Right atrium auricular region (tissue), 2 donors: Measurements from ENCODE around the gene DYRK2. TPM values are rescaled to one million over a fixed set of nuclear protein-coding genes. Genes with fewer than 3 reads are reported as not detected.

Experiments
- DNase-seq: peaks from one replicate; pipeline ENCODE4 v3.0.0-alpha.2; 2019; ENCODE audit warnings: low spot score
- H3K27ac ChIP-seq, 2 donors: fragments of 200-600 bp; sonication (generic); 1 replicate in 1 of 2; 2 replicates in 1 of 2; pipeline ENCODE4 v1.5.1; 2016 to 2019
- H3K27me3 ChIP-seq, 2 donors: fragments of 200-600 bp; sonication (generic); one replicate each; pipeline versions ENCODE4 v1.5.1 to v1.6.0; 2017 to 2019
- H3K36me3 ChIP-seq: fragments of 200-600 bp; sonication (generic); one replicate; pipeline ENCODE4 v1.5.1; 2016
- H3K4me1 ChIP-seq, 2 donors: fragments of 200-600 bp; sonication (generic); one replicate each; pipeline versions ENCODE4 v1.5.1 to v1.6.0; 2017 to 2019
- H3K4me3 ChIP-seq, 2 donors: fragments of 200-600 bp; sonication (generic); 1 replicate in 1 of 2; 2 replicates in 1 of 2; pipeline ENCODE4 v1.5.1; 2017 to 2019; ENCODE audit warnings: mild to moderate bottlenecking in 1 of 2, moderate library complexity in 1 of 2
- H3K9me3 ChIP-seq, 2 donors: fragments of 200-600 bp; sonication (generic); one replicate each; pipeline ENCODE4 v1.5.1; 2019
- CTCF ChIP-seq, 2 donors: fragments of 200-600 bp; sonication (generic); IDR thresholded peaks; one replicate each; pipeline ENCODE4 v1.5.1; 2019; ENCODE audit warnings: antibody characterized with exemption in 2 of 2
- total RNA-seq, 2 donors: library from RNA; depleted of rRNA; stranded (reverse); fragments of >200 nt; gene quantifications; one replicate each; pipeline ENCODE4 v1.1.0, GENCODE V29; 2016

The DYRK2 gene
- total RNA-seq, 2 donors from 2014 or later, result 55.1 to 86.6 TPM

- Histone ChIP-seq H3K27me3 (no peaks in the 10 kb centered on the region), H3K4me3 (no peak overlapping the region), H3K36me3 (no peaks in the 10 kb centered on the region), H3K27ac (no peak overlapping the region), H3K9me3 (no peaks in the 10 kb centered on the region), H3K4me1 (peaks cover 0 to 24% of the 10 kb centered on the region in 2 donors)
- TF ChIP-seq CTCF (IDR thresholded peaks at IDR 0.05), result no peak
- DNase-seq, result no peak
Observed at GRCh38 chr12:67705394-67706370, 57.1 kb downstream of the DYRK2 start.

DNA sequence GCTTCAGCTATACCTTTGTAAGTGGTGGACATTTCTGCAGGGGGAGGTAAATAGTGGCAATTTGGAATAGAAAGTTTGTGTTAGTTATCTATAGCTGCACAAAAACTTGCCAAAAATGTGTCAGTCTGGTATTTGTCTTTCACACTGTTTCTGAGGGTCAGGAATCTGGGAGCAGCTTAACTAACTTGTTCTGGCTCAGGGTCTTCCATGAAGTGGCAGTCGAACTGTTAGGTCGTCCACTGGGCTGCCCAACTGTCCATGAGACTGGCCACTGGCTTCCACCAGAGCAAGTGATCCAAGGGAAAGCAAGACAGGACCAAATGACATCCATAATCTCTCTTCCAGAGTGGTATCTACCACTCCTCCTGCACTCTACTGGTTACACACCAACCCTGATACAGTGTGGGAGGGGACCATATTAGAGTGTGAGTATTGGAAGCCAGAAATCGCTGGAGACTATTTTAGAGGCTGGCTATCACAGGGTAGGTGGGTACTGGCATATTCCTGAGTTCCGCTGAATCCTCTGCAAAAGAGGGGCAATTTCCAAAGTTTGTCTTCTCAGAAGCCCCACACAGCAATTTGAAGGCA, 60.9 kb downstream of the DYRK2 start:
- no peaks in the 10 kb centered on the region for H3K9me3 ChIP-seq
- peak overlapping the region; percentile 35 to 87 for H3K27ac ChIP-seq
- TF ChIP-seq CTCF (IDR thresholded peaks at IDR 0.05), result no peak
- DNase-seq, result no peak
- no peak overlapping the region for H3K4me3 ChIP-seq
- H3K4me1 ChIP-seq, result peaks cover 0 to 30% of the 10 kb centered on the region in 2 donors
- no peaks in the 10 kb centered on the region for H3K36me3 ChIP-seq
- H3K27me3 ChIP-seq, result no peaks in the 10 kb centered on the region

- TF ChIP-seq CTCF (IDR thresholded peaks at IDR 0.05), result no peak
- Histone ChIP-seq H3K27ac (peak overlapping the region in 1 of 2 donors; percentile 87), H3K9me3 (no peaks in the 10 kb centered on the region), H3K4me1 (peaks cover 0 to 28% of the 10 kb centered on the region in 2 donors), H3K27me3 (no peaks in the 10 kb centered on the region), H3K4me3 (no peak overlapping the region), H3K36me3 (no peaks in the 10 kb centered on the region)
- no peak for DNase-seq
Observed at GRCh38 chr12:67710582-67710981, 62.0 kb downstream of the DYRK2 start.

DNA sequence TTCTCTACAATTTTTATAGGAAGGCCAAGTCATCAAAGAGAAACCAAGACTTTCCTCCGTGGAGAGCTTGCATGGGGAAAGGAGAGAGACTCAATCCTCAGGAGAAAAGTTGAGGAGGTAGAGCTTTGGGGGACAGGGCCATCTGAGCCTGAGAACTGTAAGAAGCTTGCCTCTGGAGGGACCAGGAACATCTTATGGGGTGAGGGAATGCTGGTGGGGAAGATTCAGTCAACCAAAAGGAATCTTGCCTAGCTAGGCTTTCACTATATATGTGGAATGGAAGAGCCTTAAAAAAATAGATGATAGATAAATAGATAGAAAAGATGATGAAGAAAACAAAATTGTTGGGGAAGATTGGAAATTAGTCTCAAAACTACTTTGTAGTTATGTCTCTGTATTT, 63.5 kb downstream of the DYRK2 start:
- no peak for DNase-seq
- H3K27ac ChIP-seq, result peak overlapping the region in 1 of 2 donors; percentile 7
- no peaks in the 10 kb centered on the region for H3K9me3 ChIP-seq
- peaks cover 0 to 21% of the 10 kb centered on the region in 2 donors for H3K4me1 ChIP-seq
- no peak for TF ChIP-seq CTCF (IDR thresholded peaks at IDR 0.05)
- H3K36me3 ChIP-seq, result no peaks in the 10 kb centered on the region
- no peaks in the 10 kb centered on the region for H3K27me3 ChIP-seq
- H3K4me3 ChIP-seq, result no peak overlapping the region

DNA sequence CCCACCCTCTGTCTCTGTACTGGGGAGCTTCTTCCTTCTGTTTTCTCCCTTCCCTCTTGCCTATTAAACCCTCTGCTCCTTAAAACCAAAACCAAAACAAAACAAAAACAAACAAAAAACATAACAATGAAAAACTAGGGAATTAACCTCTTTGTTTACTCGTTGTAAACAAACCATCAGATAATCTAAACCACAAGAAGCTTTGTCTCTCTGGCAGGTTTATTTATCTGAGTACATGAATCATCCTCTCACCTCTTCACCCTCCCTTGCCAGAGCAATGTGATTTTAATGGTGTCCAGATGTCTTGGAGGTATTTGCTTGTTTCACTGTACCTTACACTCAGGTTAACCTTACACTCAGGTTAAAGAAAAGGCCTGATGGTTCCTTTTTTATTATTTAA, 66.1 kb downstream of the DYRK2 start:
- no peak for TF ChIP-seq CTCF (IDR thresholded peaks at IDR 0.05)
- no peaks in the 10 kb centered on the region for H3K9me3 ChIP-seq
- H3K36me3 ChIP-seq, result no peaks in the 10 kb centered on the region
- peak overlapping the region in 1 of 2 donors; percentile 86 for H3K27ac ChIP-seq
- no peaks in the 10 kb centered on the region for H3K27me3 ChIP-seq
- H3K4me3 ChIP-seq, result no peak overlapping the region
- H3K4me1 ChIP-seq, result peaks cover 0 to 20% of the 10 kb centered on the region in 2 donors
- no peak for DNase-seq
